ENCODE results near the gene SH3BP2. TPM values are rescaled to one million over a fixed set of nuclear protein-coding genes. Genes with fewer than 3 reads are reported as not detected.

SH3BP2 gene
- total and polyA plus RNA-seq, 7 donors: 18.4 to 82.4 (median 29.9) TPM

GRCh38 chr4:2839060-2839459, 46.2 kb downstream of the SH3BP2 start:
- Histone ChIP-seq H3K27me3 (no peaks in the 10 kb centered on the region), H3K27ac (peak overlapping the region in 2 of 4 donors; percentile 72 to 76), H3K9me3 (no peaks in the 10 kb centered on the region), H3K36me3 (peaks cover 0 to 6% (median under 1%) of the 10 kb centered on the region in 4 donors), H3K4me3 (no peak overlapping the region), H3K4me1 (peaks cover 0 to 27% (median 22%) of the 10 kb centered on the region in 4 donors)
- DNase-seq: no peak
- intact Hi-C loops (cut with DNase I): no loop called here
- WGBS, 2 donors: 97 to 98% methylated on average over 3 of the region's 3 CpGs
- TF ChIP-seq CTCF (IDR thresholded peaks at IDR 0.05) (no peak), POLR2AphosphoS5 (IDR thresholded peaks at IDR 0.05) (no peak), POLR2A (IDR thresholded peaks at IDR 0.05) (no peak), EP300 (IDR thresholded peaks at IDR 0.05) (no peak)

GRCh38 chr4:2842687-2843262, 49.9 kb downstream of the SH3BP2 start:
- no peak for TF ChIP-seq POLR2AphosphoS5 (IDR thresholded peaks at IDR 0.05)
- no peak for TF ChIP-seq CTCF (IDR thresholded peaks at IDR 0.05)
- no peak for TF ChIP-seq POLR2A (IDR thresholded peaks at IDR 0.05)
- TF ChIP-seq EP300 (IDR thresholded peaks at IDR 0.05): no peak
- 14 to 21% methylated on average over 10 of the region's 10 CpGs for WGBS, 2 donors
- DNase-seq: no peak
- H3K36me3 ChIP-seq: no peaks in the 10 kb centered on the region
- no peaks in the 10 kb centered on the region for H3K9me3 ChIP-seq
- peaks cover 0 to 50% (median 41%) of the 10 kb centered on the region in 4 donors for H3K4me1 ChIP-seq
- no peaks in the 10 kb centered on the region for H3K27me3 ChIP-seq
- H3K27ac ChIP-seq: peak overlapping the region; percentile 93 to 99 (median 96)
- intact Hi-C loops (cut with DNase I): loop anchor here (2.0 to 10.0 kb wide), 3 partner anchors 86 to 308 kb away; partner anchors contain the start of genes FAM193A, GRK4, NOP14 and TNIP2
- peak overlapping the region; percentile 86 to 95 (median 90) for H3K4me3 ChIP-seq

GRCh38 chr4:2843263-2843940, 50.5 kb downstream of the SH3BP2 start, which contains the start of gene ADD1:
ADD1 (plus strand) TSS chr4:2843844; CDS start chr4:2875916, 32,072 bp downstream.
- peaks cover 0 to 52% (median 42%) of the 10 kb centered on the region in 4 donors for H3K4me1 ChIP-seq
- DNase-seq: peak; percentile 96
- WGBS, 2 donors: 1% methylated on average over 65 of the region's 65 CpGs
- H3K9me3 ChIP-seq: no peaks in the 10 kb centered on the region
- H3K4me3 ChIP-seq: peak within 1 kb of the TSS; percentile 86 to 95 (median 90)
- peak within 1 kb of the TSS; percentile 93 to 99 (median 96) for H3K27ac ChIP-seq
- TF ChIP-seq EP300 (IDR thresholded peaks at IDR 0.05) (peak in 1 of 4 donors; percentile 8), POLR2A (IDR thresholded peaks at IDR 0.05) (peak; percentile 81 to 90), POLR2AphosphoS5 (IDR thresholded peaks at IDR 0.05) (peak; percentile 59 to 96 (median 86)), CTCF (IDR thresholded peaks at IDR 0.05) (no peak)
- H3K36me3 ChIP-seq: no peaks in the 10 kb centered on the region
- intact Hi-C loops (cut with DNase I): loop anchor here (2.0 to 10.0 kb wide), 3 partner anchors 87 to 309 kb away; partner anchors contain the start of genes FAM193A, GRK4, NOP14 and TNIP2
- H3K27me3 ChIP-seq: no peaks in the 10 kb centered on the region

GRCh38 chr4:2843941-2844584, 51.2 kb downstream of the SH3BP2 start:
- intact Hi-C loops (cut with DNase I): loop anchor here (2.0 to 10.0 kb wide), 4 partner anchors 87 to 309 kb away; partner anchors contain the start of genes FAM193A, GRK4, NOP14 and TNIP2
- no peaks in the 10 kb centered on the region for H3K9me3 ChIP-seq
- peak overlapping the region; percentile 86 to 95 (median 90) for H3K4me3 ChIP-seq
- TF ChIP-seq POLR2AphosphoS5 (IDR thresholded peaks at IDR 0.05) (peak in 1 of 4 donors; percentile 6), POLR2A (IDR thresholded peaks at IDR 0.05) (no peak), CTCF (IDR thresholded peaks at IDR 0.05) (no peak), EP300 (IDR thresholded peaks at IDR 0.05) (no peak)
- H3K36me3 ChIP-seq: no peaks in the 10 kb centered on the region
- H3K27ac ChIP-seq: peak overlapping the region; percentile 93 to 99 (median 96)
- H3K27me3 ChIP-seq: no peaks in the 10 kb centered on the region
- 0% methylated on average over 74 of the region's 74 CpGs for WGBS, 2 donors
- H3K4me1 ChIP-seq: peaks cover 0 to 51% (median 44%) of the 10 kb centered on the region in 4 donors
- peak; percentile 82 for DNase-seq

Measured in sigmoid colon (tissue), 7 donors.